KMS-11 (cell line): ENCODE data around the gene ATXN7.

Experiments used
- H2AFZ ChIP-seq: fragments of 200-600 bp; sonication (generic); 2 replicates; pipeline ENCODE4 v1.6.1; 2016; ENCODE audit warnings: antibody characterized with exemption, mixed run types, low read depth
- H3K27ac ChIP-seq: fragments of 200-600 bp; sonication (generic); 2 replicates; pipeline ENCODE4 v1.6.1; 2016; ENCODE audit warnings: mild to moderate bottlenecking, mixed run types
- H3K27me3 ChIP-seq: fragments of 200-600 bp; sonication (generic); 2 replicates; pipeline ENCODE4 v1.6.1; 2017; ENCODE audit warnings: mild to moderate bottlenecking, low read depth, mixed run types, moderate library complexity; ENCODE audit not compliant: insufficient read depth
- H3K36me3 ChIP-seq: fragments of 200-600 bp; sonication (generic); 2 replicates; pipeline ENCODE4 v1.6.1; 2017; ENCODE audit warnings: mild to moderate bottlenecking, mixed run types; ENCODE audit not compliant: insufficient read depth
- H3K4me1 ChIP-seq: fragments of 200-600 bp; sonication (generic); 2 replicates; pipeline ENCODE4 v1.6.1; 2016; ENCODE audit warnings: mild to moderate bottlenecking, low read depth, mixed run types; ENCODE audit not compliant: poor library complexity, severe bottlenecking
- H3K4me2 ChIP-seq: fragments of 200-600 bp; sonication (generic); 2 replicates; pipeline ENCODE4 v1.7.0; 2016; ENCODE audit warnings: mild to moderate bottlenecking, mixed run types
- H3K4me3 ChIP-seq: fragments of 200-600 bp; sonication (generic); IDR thresholded peaks from 2 replicates; pipeline ENCODE4 v1.6.1; 2017; ENCODE audit warnings: low read depth, low read length, mixed read lengths; ENCODE audit not compliant: insufficient read depth
- H3K79me2 ChIP-seq: fragments of 200-600 bp; sonication (generic); 2 replicates; pipeline ENCODE4 v1.6.1; 2016; ENCODE audit warnings: low read depth, mixed run types; ENCODE audit not compliant: insufficient read depth
- H3K9ac ChIP-seq: fragments of 200-600 bp; sonication (generic); 2 replicates; pipeline ENCODE4 v1.6.1; 2016; ENCODE audit warnings: mild to moderate bottlenecking, mixed run types
- H4K20me1 ChIP-seq: fragments of 200-600 bp; sonication (generic); 2 replicates; pipeline ENCODE4 v1.6.1; 2016; ENCODE audit warnings: mild to moderate bottlenecking, mixed run types; ENCODE audit not compliant: insufficient read depth
- TF ChIP-seq, protein P1 (sequence below): fragments of 200-600 bp; sonication (generic); conservative IDR thresholded peaks from 2 replicates; pipeline ENCODE4 v1.6.1; 2017; ENCODE audit warnings: low read depth, mild to moderate bottlenecking, antibody characterized with exemption, low read length, moderate library complexity, mixed read lengths

The ATXN7 gene, protein sequence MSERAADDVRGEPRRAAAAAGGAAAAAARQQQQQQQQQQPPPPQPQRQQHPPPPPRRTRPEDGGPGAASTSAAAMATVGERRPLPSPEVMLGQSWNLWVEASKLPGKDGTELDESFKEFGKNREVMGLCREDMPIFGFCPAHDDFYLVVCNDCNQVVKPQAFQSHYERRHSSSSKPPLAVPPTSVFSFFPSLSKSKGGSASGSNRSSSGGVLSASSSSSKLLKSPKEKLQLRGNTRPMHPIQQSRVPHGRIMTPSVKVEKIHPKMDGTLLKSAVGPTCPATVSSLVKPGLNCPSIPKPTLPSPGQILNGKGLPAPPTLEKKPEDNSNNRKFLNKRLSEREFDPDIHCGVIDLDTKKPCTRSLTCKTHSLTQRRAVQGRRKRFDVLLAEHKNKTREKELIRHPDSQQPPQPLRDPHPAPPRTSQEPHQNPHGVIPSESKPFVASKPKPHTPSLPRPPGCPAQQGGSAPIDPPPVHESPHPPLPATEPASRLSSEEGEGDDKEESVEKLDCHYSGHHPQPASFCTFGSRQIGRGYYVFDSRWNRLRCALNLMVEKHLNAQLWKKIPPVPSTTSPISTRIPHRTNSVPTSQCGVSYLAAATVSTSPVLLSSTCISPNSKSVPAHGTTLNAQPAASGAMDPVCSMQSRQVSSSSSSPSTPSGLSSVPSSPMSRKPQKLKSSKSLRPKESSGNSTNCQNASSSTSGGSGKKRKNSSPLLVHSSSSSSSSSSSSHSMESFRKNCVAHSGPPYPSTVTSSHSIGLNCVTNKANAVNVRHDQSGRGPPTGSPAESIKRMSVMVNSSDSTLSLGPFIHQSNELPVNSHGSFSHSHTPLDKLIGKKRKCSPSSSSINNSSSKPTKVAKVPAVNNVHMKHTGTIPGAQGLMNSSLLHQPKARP

DNA sequence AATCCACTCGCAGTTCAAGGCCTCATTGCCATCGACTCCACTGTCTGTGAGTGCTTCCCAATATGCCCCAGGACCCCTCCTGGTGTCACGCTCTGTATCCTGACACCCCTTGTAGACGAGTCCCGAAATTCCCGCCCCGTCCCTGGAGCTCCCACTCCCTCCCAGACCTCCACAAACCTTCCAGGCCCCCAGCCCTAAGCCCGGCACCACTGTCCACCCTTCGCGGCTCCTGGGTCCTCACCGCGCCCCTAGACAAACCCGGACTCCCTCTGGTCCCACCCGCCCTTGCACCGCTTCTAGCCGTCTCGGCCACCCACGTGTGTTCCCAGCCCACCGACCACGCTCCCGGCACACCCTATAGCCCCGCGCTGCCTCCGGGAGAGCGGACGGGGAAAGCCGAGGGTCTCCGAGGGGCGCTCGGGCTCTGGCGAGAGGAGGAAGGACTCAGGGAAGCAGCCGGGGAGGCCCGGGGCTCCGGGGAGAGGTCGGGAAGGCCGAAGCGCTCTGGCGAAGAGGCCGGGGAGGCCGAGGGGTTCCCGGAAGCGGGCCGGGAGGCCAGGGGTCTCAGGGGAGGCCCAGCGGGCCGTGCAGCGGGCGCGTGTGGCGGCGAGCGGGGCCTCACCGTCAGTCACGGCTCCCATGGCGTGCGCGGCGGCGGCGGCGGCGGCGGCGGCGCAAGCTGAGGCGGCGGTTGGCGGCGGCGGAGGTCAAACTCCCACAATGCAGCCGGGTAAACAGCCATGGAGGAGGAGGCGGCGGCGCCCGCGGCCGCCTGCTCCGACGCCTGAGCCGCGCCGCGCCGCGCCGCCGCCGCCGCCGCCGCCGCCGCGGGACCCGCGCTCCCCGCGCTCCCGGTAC is at the start of gene ATXN7, which contains the start of gene THOC7:
TSS of gene ATXN7 (plus strand) at position 718 of the 858 bp plus-strand sequence. CDS start 48,732 bp downstream, outside the sequence.
TSS of gene THOC7 (minus strand) at position 656 of the 858 bp plus-strand sequence. CDS start at position 641, 15 bp downstream.
- no peaks in the 10 kb centered on the region for H4K20me1 ChIP-seq
- peak within 1 kb of the TSS; percentile 98 for H3K9ac ChIP-seq
- no peaks in the 10 kb centered on the region for H3K36me3 ChIP-seq
- H3K4me2 ChIP-seq, result peak within 1 kb of the TSS; percentile 73
- H3K27ac ChIP-seq, result peak within 1 kb of the TSS; percentile 82
- H2AFZ ChIP-seq, result peak within 1 kb of the TSS; percentile 78
- peaks cover 4% of the 10 kb centered on the region for H3K4me1 ChIP-seq
- no peaks in the 10 kb centered on the region for H3K27me3 ChIP-seq
- H3K79me2 ChIP-seq, result peaks cover 30% of the 10 kb centered on the region; the same call in 1 of the 2 replicates
- peak within 1 kb of the TSS; percentile 39 for H3K4me3 ChIP-seq
- TF ChIP-seq, protein P1, sequence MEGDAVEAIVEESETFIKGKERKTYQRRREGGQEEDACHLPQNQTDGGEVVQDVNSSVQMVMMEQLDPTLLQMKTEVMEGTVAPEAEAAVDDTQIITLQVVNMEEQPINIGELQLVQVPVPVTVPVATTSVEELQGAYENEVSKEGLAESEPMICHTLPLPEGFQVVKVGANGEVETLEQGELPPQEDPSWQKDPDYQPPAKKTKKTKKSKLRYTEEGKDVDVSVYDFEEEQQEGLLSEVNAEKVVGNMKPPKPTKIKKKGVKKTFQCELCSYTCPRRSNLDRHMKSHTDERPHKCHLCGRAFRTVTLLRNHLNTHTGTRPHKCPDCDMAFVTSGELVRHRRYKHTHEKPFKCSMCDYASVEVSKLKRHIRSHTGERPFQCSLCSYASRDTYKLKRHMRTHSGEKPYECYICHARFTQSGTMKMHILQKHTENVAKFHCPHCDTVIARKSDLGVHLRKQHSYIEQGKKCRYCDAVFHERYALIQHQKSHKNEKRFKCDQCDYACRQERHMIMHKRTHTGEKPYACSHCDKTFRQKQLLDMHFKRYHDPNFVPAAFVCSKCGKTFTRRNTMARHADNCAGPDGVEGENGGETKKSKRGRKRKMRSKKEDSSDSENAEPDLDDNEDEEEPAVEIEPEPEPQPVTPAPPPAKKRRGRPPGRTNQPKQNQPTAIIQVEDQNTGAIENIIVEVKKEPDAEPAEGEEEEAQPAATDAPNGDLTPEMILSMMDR, result no peak

DNA sequence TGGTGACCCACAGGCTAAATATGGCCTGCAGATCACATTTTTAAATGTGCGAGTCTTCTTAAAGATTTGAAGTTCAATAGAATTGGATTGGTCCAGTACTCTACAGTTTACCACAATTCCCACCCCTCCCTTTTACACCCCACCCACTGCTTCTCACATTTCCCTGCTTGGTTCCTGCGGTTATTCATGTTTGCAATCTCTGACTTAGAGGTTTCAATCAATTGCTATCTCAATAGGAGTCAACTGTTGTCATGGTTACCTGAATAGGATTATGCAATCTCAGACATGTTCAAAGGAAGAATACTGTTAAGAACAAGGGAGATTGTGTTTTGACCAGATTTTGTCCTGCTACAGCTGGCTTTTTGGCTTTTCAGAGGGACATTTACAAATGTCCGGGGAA is 49.4 kb upstream of the ATXN7 start:
- Histone ChIP-seq H3K36me3 (no peaks in the 10 kb centered on the region), H3K27me3 (no peaks in the 10 kb centered on the region), H3K9ac (no peak overlapping the region), H3K4me3 (no peak overlapping the region), H3K4me2 (no peak overlapping the region), H3K79me2 (no peaks in the 10 kb centered on the region), H4K20me1 (no peaks in the 10 kb centered on the region), H3K27ac (no peak overlapping the region), H2AFZ (no peak overlapping the region), H3K4me1 (no peaks in the 10 kb centered on the region)
- TF ChIP-seq, protein P1, result no peak

DNA sequence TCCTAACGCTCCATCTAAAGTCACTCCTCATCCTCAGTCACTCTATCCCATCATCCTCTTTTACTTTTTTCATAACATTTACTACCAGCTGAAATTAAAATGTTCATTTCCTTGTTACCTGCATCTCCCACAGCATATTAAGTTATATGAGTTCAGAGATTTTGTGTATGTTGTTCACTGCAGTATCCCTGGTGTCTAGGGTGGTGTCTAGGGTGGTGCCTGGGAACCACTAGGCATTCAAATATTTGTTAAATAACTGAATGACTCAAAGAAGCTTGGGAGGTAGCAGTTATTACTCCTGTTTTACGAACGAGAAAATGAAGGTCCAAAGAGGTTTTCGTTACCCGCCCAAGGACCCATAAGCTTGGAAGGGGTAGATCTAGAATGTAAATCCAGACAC is 46.4 kb upstream of the ATXN7 start:
- no peaks in the 10 kb centered on the region for H3K4me1 ChIP-seq
- no peak overlapping the region for H3K4me2 ChIP-seq
- H3K4me3 ChIP-seq, result no peak overlapping the region
- H3K79me2 ChIP-seq, result no peaks in the 10 kb centered on the region
- no peak overlapping the region for H3K27ac ChIP-seq
- H3K36me3 ChIP-seq, result no peaks in the 10 kb centered on the region
- TF ChIP-seq, protein P1, result no peak
- no peaks in the 10 kb centered on the region for H4K20me1 ChIP-seq
- H2AFZ ChIP-seq, result no peak overlapping the region
- no peaks in the 10 kb centered on the region for H3K27me3 ChIP-seq
- no peak overlapping the region for H3K9ac ChIP-seq
